SHP77 (cell line): Measurements from ENCODE around the gene RFFL.
"Not testable (repeated sequence)": the region's sequence is repeated elsewhere in the genome, so short reads cannot be mapped to it uniquely, and the experiment has no call there.

Source experiments
- DNase-seq, 2 experiments: peaks; one replicate each; lab custom pipeline; 2025; lab: John Stamatoyannopoulos, UW

Gene RFFL

DNA sequence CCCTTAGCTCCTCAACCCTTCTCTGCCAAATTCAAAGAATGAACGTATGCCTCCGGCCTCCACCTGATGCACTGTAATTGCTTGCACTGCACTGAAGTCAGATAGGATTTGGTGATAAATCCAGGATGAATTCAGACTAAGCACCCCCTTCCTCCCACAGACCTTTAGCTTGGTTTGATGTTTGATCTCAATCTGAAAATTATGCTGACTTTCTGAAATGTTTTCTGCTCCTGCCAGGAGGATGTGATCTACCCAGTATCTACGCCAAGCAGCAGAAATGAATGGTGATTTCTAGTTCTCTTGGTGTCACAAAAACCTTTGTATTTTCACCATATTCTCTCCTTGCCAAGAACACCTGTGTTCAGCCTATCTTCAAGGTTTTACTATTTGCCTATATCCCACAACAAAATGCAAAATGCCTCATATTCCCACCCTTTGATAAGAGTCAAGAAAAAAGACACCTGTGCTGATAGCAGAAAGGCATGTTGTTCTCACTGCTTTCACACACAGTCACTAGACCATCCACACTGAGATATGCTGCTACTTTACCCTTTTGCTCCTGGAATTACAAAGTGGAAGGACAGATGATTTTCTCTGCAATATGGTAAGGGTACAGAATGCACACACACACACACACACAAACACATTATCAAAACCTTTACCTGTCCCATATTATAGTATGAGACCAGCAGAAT is 14.7 kb downstream of the RFFL start:
- DNase-seq: no peak

GRCh38 chr17:35046740-35047283 is 16.7 kb downstream of the RFFL start:
- DNase-seq: no peak

DNA sequence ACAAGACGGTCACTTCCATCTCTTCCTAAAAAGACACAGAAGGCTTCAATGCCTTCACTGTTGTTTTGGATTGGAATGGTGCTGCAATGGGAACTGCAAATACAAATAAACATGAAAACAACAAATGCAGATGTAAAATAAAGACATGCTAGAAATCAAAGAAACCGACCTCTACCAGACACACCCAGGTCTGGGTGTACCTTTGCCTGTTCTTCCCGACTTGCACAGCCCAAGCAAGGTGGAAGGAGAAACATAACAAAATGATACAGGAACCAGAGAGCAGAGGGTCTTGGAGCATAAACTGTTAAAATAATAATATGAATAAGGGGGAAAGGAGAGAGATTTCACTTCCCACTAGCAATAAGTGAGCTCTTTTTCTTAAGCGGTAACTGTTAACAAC is 17.3 kb downstream of the RFFL start:
- DNase-seq: no peak

- not testable (repeated sequence) for DNase-seq
Observed at GRCh38 chr17:35045458-35045979, 18.0 kb downstream of the RFFL start.

DNA sequence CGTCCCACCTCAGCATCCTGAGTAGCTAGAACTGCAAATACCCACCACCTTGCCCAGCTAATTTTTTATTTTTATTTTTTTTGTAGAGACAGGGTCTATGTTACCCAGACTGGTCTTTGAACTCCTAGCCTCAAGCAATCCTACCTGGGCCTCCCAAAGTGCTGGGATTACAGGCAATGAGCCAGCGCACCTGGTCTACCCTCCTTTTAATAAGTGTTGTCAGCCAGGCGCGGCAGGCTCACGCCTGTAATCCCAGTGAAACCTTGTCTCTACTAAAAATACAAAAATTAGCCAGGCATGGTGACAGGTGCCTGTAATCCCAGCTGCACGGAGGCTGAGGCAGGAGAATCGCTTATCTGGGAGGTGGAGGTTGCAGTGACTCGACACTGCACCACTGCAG is 19.3 kb downstream of the RFFL start:
- no peak for DNase-seq

- DNase-seq: no peak
Observed at GRCh38 chr17:35041390-35041789, 22.1 kb downstream of the RFFL start.

- DNase-seq: no peak
Observed at GRCh38 chr17:35038453-35038852, 25.1 kb downstream of the RFFL start.

DNA sequence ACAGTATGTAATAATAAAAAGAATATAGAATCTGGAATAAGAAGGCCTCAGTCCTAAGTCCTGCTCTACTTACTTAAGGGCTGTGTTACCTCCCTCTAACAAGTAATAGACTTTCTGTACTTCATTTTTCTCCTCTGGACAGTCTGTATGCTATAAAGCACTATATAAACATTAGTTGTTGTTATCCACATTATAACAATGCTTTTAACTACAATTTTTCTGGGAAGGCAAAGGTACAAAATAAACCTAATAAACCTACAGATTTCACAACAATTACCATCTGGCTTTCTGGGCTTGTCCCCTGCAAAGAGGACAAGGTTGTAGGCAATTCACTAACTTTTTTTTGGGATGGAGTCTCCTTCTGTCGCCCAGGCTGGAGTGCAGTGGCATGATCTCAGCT is 32.7 kb downstream of the RFFL start:
- no peak for DNase-seq

GRCh38 chr17:35028531-35029262 is 34.8 kb downstream of the RFFL start:
- DNase-seq: no peak

- not testable (repeated sequence) for DNase-seq
Observed at GRCh38 chr17:35028097-35028496, 35.4 kb downstream of the RFFL start.

- DNase-seq: no peak
Observed at GRCh38 chr17:35025541-35025940, 38.0 kb downstream of the RFFL start.

GRCh38 chr17:35023538-35023937 is 40.0 kb downstream of the RFFL start:
- no peak for DNase-seq

DNA sequence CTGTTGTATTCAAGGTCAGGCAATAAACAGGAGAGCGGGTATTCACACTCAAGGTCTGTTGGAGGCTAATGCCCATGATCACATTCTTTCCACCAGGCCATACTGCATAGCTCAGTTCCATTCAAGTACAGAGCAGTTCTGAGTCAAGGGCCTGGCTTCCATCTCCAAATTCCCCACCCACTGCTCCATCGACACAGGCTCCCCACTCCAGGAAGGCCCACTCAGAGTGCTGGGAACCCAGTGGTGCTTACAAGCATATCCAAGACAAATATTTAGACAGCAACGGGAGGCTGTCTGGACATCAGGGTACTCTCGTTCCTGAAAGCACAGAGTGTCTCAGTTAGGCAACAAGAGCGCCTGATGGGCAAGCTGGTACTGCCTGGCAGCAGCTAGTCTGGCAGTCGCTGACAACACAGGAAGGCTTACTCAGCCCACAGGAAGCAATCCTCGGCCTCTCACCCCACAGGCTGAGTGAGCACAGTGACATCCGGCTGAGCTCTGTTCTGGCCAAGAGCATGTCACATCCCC is 40.9 kb downstream of the RFFL start:
- DNase-seq: peak; percentile 37 to 52

DNA sequence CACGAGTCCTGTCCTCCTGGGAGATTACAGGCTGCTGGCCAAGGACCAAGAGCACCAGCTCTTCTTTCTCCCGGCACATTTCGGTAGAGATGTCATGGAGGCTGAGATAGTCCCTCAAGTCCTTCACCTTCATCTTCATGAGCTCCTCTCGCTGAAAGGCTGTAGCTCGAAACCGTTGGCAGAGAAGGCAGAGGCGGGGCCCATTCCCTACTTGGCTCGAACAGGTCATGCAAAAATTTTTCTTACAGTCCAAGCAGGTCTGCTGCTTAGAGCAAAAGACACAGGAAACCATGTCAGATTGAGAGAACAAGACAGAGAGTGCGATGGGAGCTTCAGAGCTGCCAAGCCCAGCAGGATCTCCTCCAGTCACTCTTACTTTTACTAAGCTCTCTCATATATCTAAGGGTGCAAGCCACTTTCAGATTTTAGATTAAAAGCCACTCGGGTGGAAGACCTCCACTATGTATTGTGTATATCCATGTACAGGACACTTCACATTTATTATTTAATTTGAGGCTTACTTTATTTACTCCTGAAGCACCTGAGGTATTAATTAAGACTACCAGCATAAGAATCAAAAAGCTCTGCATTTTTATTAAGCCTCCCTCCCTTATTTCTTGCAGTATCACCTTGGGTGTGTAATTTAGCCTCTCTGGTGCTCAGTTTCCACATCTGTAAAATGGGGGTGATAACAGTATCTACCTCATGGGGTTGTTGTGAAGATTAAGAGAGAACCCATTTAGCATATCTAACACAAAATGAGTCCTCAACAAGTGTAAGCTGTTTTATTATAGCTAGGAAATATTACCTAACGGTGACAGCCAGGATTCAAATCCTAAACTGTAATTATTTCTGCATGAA is 41.8 kb downstream of the RFFL start:
- no peak for DNase-seq

GRCh38 chr17:35019386-35020179 is 43.9 kb downstream of the RFFL start:
- no peak for DNase-seq

DNA sequence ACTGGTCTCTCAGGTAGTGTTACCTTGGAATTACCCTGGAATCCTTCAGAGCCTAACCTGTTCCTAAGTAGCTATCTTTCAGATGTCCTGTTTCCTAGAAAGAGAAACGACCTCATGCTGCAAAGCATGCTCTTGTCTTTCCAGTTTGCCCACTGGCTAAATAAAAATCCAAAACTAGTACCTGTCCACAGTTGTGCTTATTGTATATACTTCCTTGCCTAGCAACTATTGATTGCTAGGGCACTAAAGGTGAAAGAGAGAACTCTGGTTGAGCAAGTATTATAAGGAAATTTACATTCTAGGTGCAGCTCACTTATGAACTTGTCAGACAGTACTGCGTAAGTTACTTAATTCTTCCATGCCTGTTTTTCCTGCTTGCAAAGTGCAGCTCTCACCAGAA is 44.7 kb downstream of the RFFL start:
- DNase-seq: no peak

DNA sequence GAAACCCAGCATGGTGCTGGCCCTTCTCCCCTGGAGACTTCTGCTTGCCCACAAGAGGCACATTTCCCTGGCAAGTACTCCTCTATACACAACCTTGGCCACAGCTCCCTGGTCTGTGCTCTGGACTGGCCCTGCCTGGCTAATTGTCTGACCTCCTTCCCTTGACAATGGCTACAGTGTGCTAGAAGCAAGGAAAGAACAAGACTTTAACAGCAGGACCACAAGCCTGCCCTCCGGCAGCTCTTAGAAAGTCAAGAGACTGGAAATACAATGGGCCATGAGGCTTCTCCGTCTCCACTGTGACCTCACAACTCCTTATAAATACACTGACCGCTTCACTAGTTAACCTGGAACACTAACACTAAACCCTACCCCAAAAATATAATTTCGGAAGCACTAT is 46.5 kb downstream of the RFFL start:
- no peak for DNase-seq

DNA sequence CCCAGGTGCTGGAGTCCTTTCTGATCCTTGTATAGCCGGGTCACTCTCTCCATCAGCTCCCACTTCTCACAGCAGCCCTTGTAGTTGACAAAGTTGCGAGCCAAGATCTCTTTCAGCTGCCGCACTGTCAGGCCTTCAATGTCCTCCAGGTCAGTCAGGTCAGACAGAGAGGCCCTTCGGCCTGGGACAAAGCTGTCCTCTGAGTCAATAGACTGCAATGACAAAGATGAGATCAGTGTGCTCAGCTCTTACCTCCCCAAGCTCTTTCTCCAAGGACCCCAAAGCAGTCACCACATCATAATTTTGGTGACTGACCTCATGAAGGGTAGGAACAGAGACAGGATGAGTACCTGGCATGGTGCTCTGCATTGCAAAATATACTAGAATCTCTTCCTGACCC is 47.1 kb downstream of the RFFL start:
- DNase-seq: no peak

GRCh38 chr17:35011671-35012216 is 51.8 kb downstream of the RFFL start:
- no peak for DNase-seq

GRCh38 chr17:35010093-35010492 is 53.4 kb downstream of the RFFL start:
- no peak for DNase-seq

GRCh38 chr17:35006961-35007360 is 56.5 kb downstream of the RFFL start:
- DNase-seq: no peak
